Body of pancreas (tissue), 4 donors: ENCODE data around the gene TPP1.

ENCODE experiments used
- CTCF ChIP-seq, 7 experiments: fragments of 450-650 bp in 4 of 7; fragments of 200-600 bp in 3 of 7; sonication (generic) in 3 of 7; IDR thresholded peaks; one replicate each; pipeline ENCODE4 v1.5.1; 2016 to 2019; ENCODE audit warnings: antibody characterized with exemption in 7 of 7
- POLR2A ChIP-seq, 3 donors: fragments of 450-650 bp; IDR thresholded peaks; one replicate each; pipeline ENCODE4 v1.6.1; 2016; ENCODE audit warnings: antibody characterized with exemption in 3 of 3, mild to moderate bottlenecking in 2 of 3

- TF ChIP-seq CTCF (IDR thresholded peaks at IDR 0.05) (no peak), POLR2A (IDR thresholded peaks at IDR 0.05) (no peak)
These were observed 13.2 kb upstream of the TPP1 start for GRCh38 chr11:6632116-6633073.
